Thymus (tissue), 11 donors: ENCODE data around the gene ZCCHC24. TPM values are rescaled to one million over a fixed set of nuclear protein-coding genes. Genes with fewer than 3 reads are reported as not detected.

ENCODE experiments used
- DNase-seq, 9 donors: peaks; one replicate each; pipeline ENCODE4 v3.0.0-alpha.2; 2013; ENCODE audit warnings: low spot score in 9 of 9, low read depth in 6 of 9, missing footprints in 1 of 9
- H3K27ac ChIP-seq, 2 donors: one replicate each; pipeline ENCODE4 v1.5.1; 2013; ENCODE audit warnings: control low read depth in 1 of 2, low read depth in 1 of 2, low read length in 1 of 2, mild to moderate bottlenecking in 1 of 2, moderate library complexity in 1 of 2
- H3K27me3 ChIP-seq, 2 donors: one replicate each; pipeline ENCODE4 v1.5.1; 2013; ENCODE audit warnings: low read length in 1 of 2; ENCODE audit not compliant: control insufficient read depth in 2 of 2, insufficient read depth in 1 of 2
- H3K36me3 ChIP-seq, 2 donors: one replicate each; pipeline ENCODE4 v1.5.1; 2013; ENCODE audit warnings: low read length in 1 of 2, mild to moderate bottlenecking in 1 of 2, moderate library complexity in 1 of 2; ENCODE audit not compliant: control insufficient read depth in 2 of 2, insufficient read depth in 2 of 2
- H3K4me1 ChIP-seq, 2 donors: one replicate each; pipeline ENCODE4 v1.5.1; 2013; ENCODE audit warnings: low read length in 2 of 2; ENCODE audit not compliant: control insufficient read depth in 2 of 2, insufficient read depth in 2 of 2
- H3K4me3 ChIP-seq, 2 donors: one replicate each; pipeline ENCODE4 v1.5.1; 2013; ENCODE audit warnings: low read length in 2 of 2, control low read depth in 1 of 2, mild to moderate bottlenecking in 1 of 2
- H3K9me3 ChIP-seq, 2 donors: one replicate each; pipeline ENCODE4 v1.5.1; 2013; ENCODE audit warnings: low read length in 1 of 2, mild to moderate bottlenecking in 1 of 2; ENCODE audit not compliant: control insufficient read depth in 2 of 2, insufficient read depth in 1 of 2
- WGBS: extraction: QIAGEN DNeasy Blood & Tissue Kit; methylation state at CpG from one replicate; pipeline ENCODE4 v1.1.7; 2013; 5-methylcytosine and 5-hydroxymethylcytosine counted together
- polyA plus RNA-seq: library from polyadenylated mRNA; stranded (reverse); fragments of 200-250 nt; gene quantifications from one replicate; pipeline ENCODE4 v1.2.3, GENCODE V29; 2013
- total RNA-seq: library from RNA; stranded (reverse); fragments of 120-200 nt; gene quantifications from one replicate; pipeline ENCODE4 v1.2.4, GENCODE V29; 2013
- donor health status: healthy.

Gene ZCCHC24
- total and polyA plus RNA-seq, 2 donors: 1.2 to 5.4 TPM

- Histone ChIP-seq H3K4me1 (no peaks in the 10 kb centered on the region), H3K27ac (no peak overlapping the region), H3K36me3 (no peaks in the 10 kb centered on the region), H3K4me3 (no peak overlapping the region), H3K27me3 (no peaks in the 10 kb centered on the region), H3K9me3 (no peaks in the 10 kb centered on the region)
- 97% methylated on average over 3 of the region's 3 CpGs for WGBS
- no peak for DNase-seq
Measured at GRCh38 chr10:79414714-79415113, 30.7 kb downstream of the ZCCHC24 start.

- Histone ChIP-seq H3K9me3 (no peaks in the 10 kb centered on the region), H3K27me3 (no peaks in the 10 kb centered on the region), H3K36me3 (no peaks in the 10 kb centered on the region), H3K4me3 (no peak overlapping the region), H3K4me1 (no peaks in the 10 kb centered on the region), H3K27ac (no peak overlapping the region)
- 78% methylated on average over 10 of the region's 10 CpGs for WGBS
- no peak for DNase-seq
Measured at GRCh38 chr10:79413196-79413595, 32.2 kb downstream of the ZCCHC24 start.

- 97% methylated on average over 11 of the region's 11 CpGs for WGBS
- Histone ChIP-seq H3K36me3 (no peaks in the 10 kb centered on the region), H3K4me3 (no peak overlapping the region)
Measured at GRCh38 chr10:79412516-79412915, 32.9 kb downstream of the ZCCHC24 start.

GRCh38 chr10:79411546-79412495, 33.6 kb downstream of the ZCCHC24 start:
- Histone ChIP-seq H3K9me3 (no peaks in the 10 kb centered on the region), H3K36me3 (no peaks in the 10 kb centered on the region), H3K4me1 (no peaks in the 10 kb centered on the region), H3K27me3 (no peaks in the 10 kb centered on the region), H3K4me3 (no peak overlapping the region), H3K27ac (no peak overlapping the region)
- DNase-seq: no peak
- 86% methylated on average over 22 of the region's 22 CpGs for WGBS

More at GRCh38 chr10:79412516-79412915, 32.9 kb downstream of the ZCCHC24 start:
- H3K9me3 ChIP-seq: no peaks in the 10 kb centered on the region
- no peaks in the 10 kb centered on the region for H3K4me1 ChIP-seq
- H3K27me3 ChIP-seq: no peaks in the 10 kb centered on the region
- DNase-seq: no peak
- no peak overlapping the region for H3K27ac ChIP-seq

GRCh38 chr10:79410315-79411094, 34.9 kb downstream of the ZCCHC24 start:
- whole genome bisulfite sequencing: 91% methylated on average over 10 of the region's 10 CpGs
- no peak overlapping the region for H3K4me3 ChIP-seq
- no peaks in the 10 kb centered on the region for H3K27me3 ChIP-seq
- H3K36me3 ChIP-seq: no peaks in the 10 kb centered on the region
- peaks cover 0 to 3% of the 10 kb centered on the region in 2 donors for H3K4me1 ChIP-seq
- H3K27ac ChIP-seq: no peak overlapping the region
- no peak for DNase-seq
- H3K9me3 ChIP-seq: no peaks in the 10 kb centered on the region

- WGBS: 90% methylated on average over 9 of the region's 9 CpGs
- no peak for DNase-seq
- H3K36me3 ChIP-seq: no peaks in the 10 kb centered on the region
- no peak overlapping the region for H3K4me3 ChIP-seq
- H3K27ac ChIP-seq: no peak overlapping the region
- no peaks in the 10 kb centered on the region for H3K9me3 ChIP-seq
- H3K4me1 ChIP-seq: peaks cover 0 to 4% of the 10 kb centered on the region in 2 donors
- peaks cover 0 to 2% of the 10 kb centered on the region in 2 donors for H3K27me3 ChIP-seq
Measured at GRCh38 chr10:79409726-79410085, 35.7 kb downstream of the ZCCHC24 start.

- Histone ChIP-seq H3K36me3 (no peaks in the 10 kb centered on the region), H3K4me3 (no peak overlapping the region), H3K27me3 (peaks cover 0 to 5% of the 10 kb centered on the region in 2 donors), H3K9me3 (no peaks in the 10 kb centered on the region), H3K4me1 (peaks cover 0 to 5% of the 10 kb centered on the region in 2 donors), H3K27ac (no peak overlapping the region)
- DNase-seq: no peak
- 94% methylated on average over 6 of the region's 6 CpGs for WGBS
Measured at GRCh38 chr10:79409038-79409725, 36.2 kb downstream of the ZCCHC24 start.

- Histone ChIP-seq H3K27me3 (peaks cover 0 to 16% of the 10 kb centered on the region in 2 donors), H3K4me1 (peaks cover 0 to 13% of the 10 kb centered on the region in 2 donors), H3K36me3 (no peaks in the 10 kb centered on the region), H3K9me3 (no peaks in the 10 kb centered on the region), H3K27ac (no peak overlapping the region), H3K4me3 (no peak overlapping the region)
- DNase-seq: no peak
- WGBS: 94% methylated on average over 17 of the region's 17 CpGs
Measured at GRCh38 chr10:79407811-79408795, 37.3 kb downstream of the ZCCHC24 start.
